KBM-7 (cell line): Measurements from ENCODE around the gene CNOT4.

ENCODE experiments used
- DNase-seq: peaks from one replicate; pipeline ENCODE4 v3.0.0-alpha.2; 2015
- in situ Hi-C: fragments of 300-500 bp; cut with MboI; formaldehyde crosslinking; loops from 2 replicates; pipeline ENCODE4 v1.14.3; 2020; ENCODE audit warnings: low sequenced_read_pairs, low pct_unique_long_range_greater_than_20kb, mixed read lengths

The CNOT4 gene

DNA sequence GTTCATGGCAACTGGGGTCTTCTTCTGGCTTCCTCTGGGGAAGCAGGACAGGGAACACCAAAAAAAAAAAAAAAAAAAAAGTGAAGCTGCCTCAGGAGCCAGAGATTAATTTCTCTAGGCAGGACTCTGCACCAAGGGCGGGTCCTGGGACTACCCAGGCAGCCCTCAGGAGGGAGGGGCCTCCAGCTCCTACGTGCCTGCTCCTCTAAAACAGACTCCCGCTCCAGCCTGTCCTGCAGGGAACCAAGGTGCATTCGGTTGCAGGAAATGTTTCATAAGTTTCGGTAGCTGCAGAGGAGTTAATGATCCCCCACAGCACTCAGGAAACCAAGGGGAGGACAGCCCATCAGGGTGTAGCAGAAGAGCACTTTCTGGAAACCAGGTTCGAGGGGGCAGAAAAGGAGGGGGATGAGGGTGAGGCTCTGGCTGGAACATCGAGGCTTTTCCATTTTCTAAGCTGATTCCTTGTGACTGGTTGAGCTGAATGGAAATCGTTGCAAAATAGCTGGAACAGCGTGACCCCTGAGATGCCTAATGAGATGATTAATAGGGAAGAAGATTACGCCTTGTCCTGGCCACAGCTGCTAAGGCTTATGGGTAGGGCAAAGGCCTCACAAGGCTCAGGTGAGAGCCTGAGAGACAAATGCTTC lies 192.1 kb downstream of the CNOT4 start:
- in situ Hi-C loops, result no loop called here

DNA sequence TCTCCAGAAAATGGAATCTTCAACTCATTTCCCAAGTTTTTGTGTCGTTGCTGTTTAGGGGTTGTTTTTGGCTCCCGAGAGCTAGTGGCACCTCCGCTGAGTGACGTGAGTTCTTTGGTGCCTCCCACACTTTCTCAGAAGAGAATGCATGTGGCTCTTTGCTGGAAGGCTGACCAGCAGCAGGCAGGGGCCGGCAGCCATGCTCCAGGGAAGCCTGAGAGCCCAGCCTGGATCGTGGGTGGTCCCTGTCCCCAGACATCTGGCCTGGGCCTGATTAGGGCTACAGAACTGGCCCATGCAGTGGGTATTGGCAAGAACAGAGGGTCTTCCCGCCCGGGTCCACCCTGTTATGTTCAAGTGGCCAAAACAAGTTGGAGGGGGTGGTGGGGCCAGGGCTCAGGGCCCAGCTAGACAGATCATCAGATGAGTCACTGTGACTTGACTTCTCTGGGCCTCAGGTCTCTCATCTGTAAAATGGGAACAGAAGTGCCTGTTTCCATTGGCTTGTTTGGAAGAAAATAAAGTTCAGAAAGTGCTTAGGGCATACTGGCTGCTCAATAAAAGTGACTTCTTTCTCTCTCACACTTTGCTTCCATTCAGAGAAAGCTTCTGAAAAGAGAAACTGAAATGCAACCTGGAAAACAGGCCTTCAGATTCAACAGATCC lies 193.1 kb downstream of the CNOT4 start:
- in situ Hi-C loops, result no loop called here
- DNase-seq, result no peak

More for the DNA sequence above, 192.1 kb downstream of the CNOT4 start:
- no peak for DNase-seq

DNA sequence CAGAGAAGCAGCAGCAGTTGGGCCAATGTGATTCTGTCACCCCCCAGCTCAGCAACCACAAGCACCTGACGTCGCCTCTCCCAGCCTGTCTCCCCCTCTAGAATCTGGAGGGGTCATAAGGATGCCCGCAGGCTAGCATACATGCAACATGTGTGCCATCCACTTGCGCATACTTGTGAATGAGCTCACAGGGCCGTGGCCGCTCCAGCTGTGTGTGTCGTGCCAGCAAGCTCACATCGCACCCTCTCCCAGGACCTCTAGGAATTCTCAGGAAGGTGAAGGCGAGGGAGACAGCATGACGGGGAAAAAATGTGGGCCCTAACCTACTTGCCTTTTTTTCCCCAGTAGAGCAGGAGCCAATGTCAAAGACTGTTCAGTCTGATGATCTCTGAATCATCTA lies 195.9 kb downstream of the CNOT4 start:
- no peak for DNase-seq

More for the DNA sequence above, 195.9 kb downstream of the CNOT4 start:
- in situ Hi-C loops, result no loop called here
